Stimulated activated CD8-positive, alpha-beta memory T cell treated with anti-CD3 and anti-CD28 coated beads, Interleukin-4, amount 100 ng/mL, for 24 hours (primary cell): Measurements from ENCODE around the gene ARHGEF1.
"Not testable (repeated sequence)": the region's sequence is repeated elsewhere in the genome, so short reads cannot be mapped to it uniquely, and the experiment has no call there.

ENCODE experiments used
- DNase-seq: peaks from one replicate; pipeline ENCODE4 v3.0.0-alpha.2; 2020; ENCODE audit warnings: low read depth

The ARHGEF1 gene

GRCh38 chr19:41905273-41906002, 22.5 kb downstream of the ARHGEF1 start:
- no peak for DNase-seq

- DNase-seq = no peak
Measured at GRCh38 chr19:41906271-41906670, 23.3 kb downstream of the ARHGEF1 start.

GRCh38 chr19:41906916-41907680, 24.1 kb downstream of the ARHGEF1 start:
- DNase-seq = no peak

- no peak for DNase-seq
Measured at GRCh38 chr19:41907994-41908615, 25.1 kb downstream of the ARHGEF1 start.

- no peak for DNase-seq
Measured at GRCh38 chr19:41908724-41909464, 25.9 kb downstream of the ARHGEF1 start.

- DNase-seq = no peak
Measured at GRCh38 chr19:41909706-41910105, 26.7 kb downstream of the ARHGEF1 start.

- no peak for DNase-seq
Measured at GRCh38 chr19:41910240-41910991, 27.4 kb downstream of the ARHGEF1 start.

- no peak for DNase-seq
Measured at GRCh38 chr19:41910992-41911888, 28.3 kb downstream of the ARHGEF1 start.

GRCh38 chr19:41911889-41912731, 29.1 kb downstream of the ARHGEF1 start:
- no peak for DNase-seq

- DNase-seq = no peak
Measured at GRCh38 chr19:41912899-41913537, 30.0 kb downstream of the ARHGEF1 start.

- DNase-seq = no peak
Measured at GRCh38 chr19:41913538-41914423, 30.8 kb downstream of the ARHGEF1 start.

GRCh38 chr19:41914424-41914834, 31.4 kb downstream of the ARHGEF1 start:
- not testable (repeated sequence) for DNase-seq

- DNase-seq = no peak
Measured at GRCh38 chr19:41915021-41915775, 32.2 kb downstream of the ARHGEF1 start.

GRCh38 chr19:41915776-41916414, 32.9 kb downstream of the ARHGEF1 start:
- DNase-seq = no peak

- DNase-seq = no peak
Measured at GRCh38 chr19:41917676-41918075, 34.7 kb downstream of the ARHGEF1 start.

GRCh38 chr19:41918095-41918494, 35.1 kb downstream of the ARHGEF1 start:
- DNase-seq = no peak
